Sigmoid colon (tissue), 4 donors: ENCODE measurements around the gene FNDC4.

ENCODE experiments used
- POLR2A ChIP-seq, 2 donors: fragments of 450-650 bp; IDR thresholded peaks; one replicate each; pipeline ENCODE4 v1.6.1; 2016; ENCODE audit warnings: antibody characterized with exemption in 2 of 2, mild to moderate bottlenecking in 2 of 2, moderate library complexity in 2 of 2
- POLR2AphosphoS5 ChIP-seq, 4 donors: sonication (generic); formaldehyde crosslinking; IDR thresholded peaks; one replicate each; pipeline ENCODE4 v1.6.1; 2017; ENCODE audit warnings: antibody characterized with exemption in 4 of 4
- TF ChIP-seq, protein P1 (sequence below), 4 experiments: fragments of 450-650 bp in 3 of 4; fragments of 200-600 bp in 1 of 4; IDR thresholded peaks; one replicate each; pipeline ENCODE4 v1.5.1; 2016 to 2019; ENCODE audit warnings: antibody characterized with exemption in 4 of 4, mild to moderate bottlenecking in 3 of 4, moderate library complexity in 2 of 4

DNA sequence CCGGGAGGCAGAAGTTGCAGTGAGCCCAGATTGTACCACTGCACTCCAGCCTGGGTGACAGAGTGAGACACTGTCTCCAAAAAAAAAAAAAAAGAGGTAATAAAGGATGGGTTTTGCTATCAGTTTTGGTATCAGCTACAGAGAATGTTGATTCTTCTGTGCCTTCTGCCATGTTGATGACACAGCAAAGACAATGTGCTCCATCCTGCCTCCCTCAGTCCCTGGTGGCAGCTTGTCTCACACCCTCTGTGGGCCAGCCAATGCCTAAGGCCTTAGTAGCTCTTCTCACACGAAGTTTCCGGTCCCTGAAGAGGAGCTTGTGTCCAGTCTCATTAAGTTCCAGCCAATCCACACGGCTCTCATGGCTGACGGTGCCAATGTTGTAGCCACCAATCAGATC, 23.0 kb downstream of the FNDC4 start:
- TF ChIP-seq, protein P1, sequence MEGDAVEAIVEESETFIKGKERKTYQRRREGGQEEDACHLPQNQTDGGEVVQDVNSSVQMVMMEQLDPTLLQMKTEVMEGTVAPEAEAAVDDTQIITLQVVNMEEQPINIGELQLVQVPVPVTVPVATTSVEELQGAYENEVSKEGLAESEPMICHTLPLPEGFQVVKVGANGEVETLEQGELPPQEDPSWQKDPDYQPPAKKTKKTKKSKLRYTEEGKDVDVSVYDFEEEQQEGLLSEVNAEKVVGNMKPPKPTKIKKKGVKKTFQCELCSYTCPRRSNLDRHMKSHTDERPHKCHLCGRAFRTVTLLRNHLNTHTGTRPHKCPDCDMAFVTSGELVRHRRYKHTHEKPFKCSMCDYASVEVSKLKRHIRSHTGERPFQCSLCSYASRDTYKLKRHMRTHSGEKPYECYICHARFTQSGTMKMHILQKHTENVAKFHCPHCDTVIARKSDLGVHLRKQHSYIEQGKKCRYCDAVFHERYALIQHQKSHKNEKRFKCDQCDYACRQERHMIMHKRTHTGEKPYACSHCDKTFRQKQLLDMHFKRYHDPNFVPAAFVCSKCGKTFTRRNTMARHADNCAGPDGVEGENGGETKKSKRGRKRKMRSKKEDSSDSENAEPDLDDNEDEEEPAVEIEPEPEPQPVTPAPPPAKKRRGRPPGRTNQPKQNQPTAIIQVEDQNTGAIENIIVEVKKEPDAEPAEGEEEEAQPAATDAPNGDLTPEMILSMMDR (IDR thresholded peaks at IDR 0.05) = no peak
- no peak for TF ChIP-seq POLR2A (IDR thresholded peaks at IDR 0.05)
- no peak for TF ChIP-seq POLR2AphosphoS5 (IDR thresholded peaks at IDR 0.05)
